ENCODE data around the gene RNU7-1. TPM values are rescaled to one million over a fixed set of nuclear protein-coding genes. Genes with fewer than 3 reads are reported as not detected.

Gene RNU7-1
- total RNA-seq, 6 experiments from 2014 or later: not detected

GRCh38 chr12:6925540-6926279 lies 17.9 kb upstream of the RNU7-1 start:
- no peaks in the 10 kb centered on the region for H3K9me3 ChIP-seq
- H3K27ac ChIP-seq: peak overlapping the region; percentile 62 to 80 (median 70)
- ATAC-seq (peak; percentile 60 to 72 (median 70)), DNase-seq (peak; percentile 63 to 87 (median 82))
- no peaks in the 10 kb centered on the region for H3K27me3 ChIP-seq
- 17% methylated on average over 6 of the region's 8 CpGs for WGBS (ENCODE audit: insufficient coverage, low coverage, low lambda C conversion rate, missing lambda C conversion rate)
- peak overlapping the region; percentile 12 to 41 (median 25) for H3K4me3 ChIP-seq
- H3K4me1 ChIP-seq: peaks cover 0 to 44% (median 18%) of the 10 kb centered on the region in 4 donors
- no peaks in the 10 kb centered on the region for H3K36me3 ChIP-seq
- TF ChIP-seq CTCF (IDR thresholded peaks at IDR 0.05): peak in 2 of 4 donors; percentile 7 to 15
- TF ChIP-seq POLR2A (IDR thresholded peaks at IDR 0.05): no peak
- intact Hi-C loops (cut with DNase I): no loop called here

- H3K9me3 ChIP-seq: no peaks in the 10 kb centered on the region
- H3K27ac ChIP-seq: peak within 1 kb of the TSS; percentile 62 to 85 (median 70)
- DNase-seq (peak; percentile 73 to 81 (median 79)), ATAC-seq (peak; percentile 34 to 63 (median 56))
- no peaks in the 10 kb centered on the region for H3K36me3 ChIP-seq
- TF ChIP-seq POLR2A (IDR thresholded peaks at IDR 0.05) (no peak), CTCF (IDR thresholded peaks at IDR 0.05) (no peak)
- H3K4me3 ChIP-seq: peak within 1 kb of the TSS; percentile 67 to 68 (median 68)
- peaks cover 0 to 44% (median 18%) of the 10 kb centered on the region in 4 donors for H3K4me1 ChIP-seq
- 2% methylated on average over 32 of the region's 66 CpGs for WGBS (ENCODE audit: insufficient coverage, low coverage, low lambda C conversion rate, missing lambda C conversion rate)
- H3K27me3 ChIP-seq: no peaks in the 10 kb centered on the region
- intact Hi-C loops (cut with DNase I): no loop called here
These were observed 16.1 kb upstream of the RNU7-1 start, which contains the start of gene ATN1 for GRCh38 chr12:6927379-6928021. Gene ATN1, plus strand, starts transcription at chr12:6927959. Its CDS starts 6,043 bp downstream, at chr12:6934002.

DNA sequence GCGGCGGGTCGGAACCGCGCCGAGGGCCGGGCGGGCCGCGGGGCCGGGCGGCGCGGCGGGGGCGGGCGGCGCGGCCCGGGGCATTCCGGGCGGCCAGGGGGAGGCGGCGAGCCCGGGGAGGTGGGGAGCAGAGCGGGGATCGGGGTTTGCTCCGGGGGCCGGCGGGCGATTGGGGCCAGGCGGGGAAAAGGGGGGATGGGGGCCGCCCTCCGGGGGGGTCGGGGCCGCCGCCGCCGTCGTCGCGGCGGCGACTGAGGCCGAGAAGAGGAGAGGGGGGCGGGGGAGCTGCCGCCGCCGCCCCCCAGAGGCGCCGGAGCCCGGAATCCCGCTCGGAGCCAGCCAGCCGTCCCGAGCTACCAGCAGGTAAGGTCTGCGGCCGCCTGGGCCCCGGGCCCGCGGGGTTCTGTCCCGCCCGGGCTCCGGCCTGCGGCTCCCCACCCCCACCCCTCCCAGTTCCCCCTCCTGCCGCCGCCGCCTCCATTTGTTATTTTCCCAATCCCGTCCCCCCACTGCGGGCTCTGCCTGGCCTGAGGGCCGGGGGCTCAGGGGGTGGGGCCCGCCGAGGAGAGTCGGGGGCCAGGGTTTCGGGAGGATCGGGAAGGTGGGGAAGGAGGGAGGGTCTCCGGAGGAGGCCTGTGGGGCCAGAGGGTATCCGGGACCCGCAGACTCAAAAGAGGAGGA lies 15.5 kb upstream of the RNU7-1 start:
- no peaks in the 10 kb centered on the region for H3K27me3 ChIP-seq
- H3K36me3 ChIP-seq: no peaks in the 10 kb centered on the region
- no peaks in the 10 kb centered on the region for H3K9me3 ChIP-seq
- peak overlapping the region; percentile 56 to 85 (median 62) for H3K27ac ChIP-seq
- ATAC-seq (peak in 2 of 4 donors; percentile 1 to 6), DNase-seq (peak in 1 of 3 donors; percentile 41)
- WGBS (ENCODE audit: insufficient coverage, low coverage, low lambda C conversion rate, missing lambda C conversion rate): 0% methylated on average over 13 of the region's 79 CpGs
- H3K4me3 ChIP-seq: peak overlapping the region; percentile 67 to 68 (median 68)
- peaks cover 0 to 44% (median 18%) of the 10 kb centered on the region in 4 donors for H3K4me1 ChIP-seq
- TF ChIP-seq POLR2A (IDR thresholded peaks at IDR 0.05): no peak
- no peak for TF ChIP-seq CTCF (IDR thresholded peaks at IDR 0.05)
- intact Hi-C loops (cut with DNase I): no loop called here

DNA sequence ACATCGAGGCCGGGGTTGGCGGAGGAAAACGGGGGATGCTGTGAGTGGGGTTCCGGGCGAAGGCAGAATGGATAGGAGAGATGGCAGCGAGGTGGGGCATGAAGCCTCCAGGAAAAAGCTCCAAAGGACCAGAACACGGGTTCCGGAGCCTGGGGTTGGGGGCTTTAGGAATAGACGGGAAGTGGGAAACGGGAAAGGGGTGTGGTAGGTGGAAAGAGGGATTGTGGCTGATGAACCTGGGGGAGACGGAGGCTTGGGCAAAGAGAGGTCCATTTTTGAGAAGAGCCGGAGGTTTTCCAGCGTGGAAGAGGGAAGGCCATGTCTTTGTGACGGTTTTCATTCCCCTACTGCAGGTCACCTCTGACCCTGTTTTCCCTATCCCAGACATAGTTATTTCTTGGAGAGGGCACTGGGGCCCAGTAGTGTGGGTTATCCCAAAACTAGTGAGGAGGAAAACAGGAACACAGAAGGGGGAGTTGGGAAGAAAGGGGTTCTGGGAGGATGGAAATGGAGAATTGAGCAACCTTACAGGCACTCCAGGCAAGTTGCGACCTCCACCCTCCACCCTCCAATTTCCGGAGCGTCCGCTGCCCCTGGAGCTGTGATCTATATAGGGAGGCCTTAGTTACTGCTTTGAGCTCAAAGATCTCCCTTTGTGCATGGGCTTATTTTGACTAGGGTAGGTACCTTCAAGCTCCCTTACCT lies 14.8 kb upstream of the RNU7-1 start:
- H3K4me3 ChIP-seq: peak overlapping the region; percentile 67 to 68 (median 68)
- WGBS (ENCODE audit: insufficient coverage, low coverage, low lambda C conversion rate, missing lambda C conversion rate): 14% methylated on average over 19 of the region's 19 CpGs
- ATAC-seq: no peak
- TF ChIP-seq CTCF (IDR thresholded peaks at IDR 0.05): no peak
- TF ChIP-seq POLR2A (IDR thresholded peaks at IDR 0.05): no peak
- peak overlapping the region; percentile 56 to 85 (median 62) for H3K27ac ChIP-seq
- intact Hi-C loops (cut with DNase I): no loop called here
- DNase-seq: no peak
- no peaks in the 10 kb centered on the region for H3K27me3 ChIP-seq
- H3K4me1 ChIP-seq: peaks cover 0 to 44% (median 18%) of the 10 kb centered on the region in 4 donors
- peaks cover 0 to under 1% (median 0%) of the 10 kb centered on the region in 4 donors for H3K36me3 ChIP-seq
- no peaks in the 10 kb centered on the region for H3K9me3 ChIP-seq

All from right lobe of liver (tissue), 6 donors.